ENCODE results near the gene LASP1. TPM values are rescaled to one million over a fixed set of nuclear protein-coding genes. Genes with fewer than 3 reads are reported as not detected.

LASP1 gene
- total and polyA plus RNA-seq, 2 of the 8 experiments (the other 6 are each of a cell fraction or from before 2014, with no cell fraction given), result 114 to 180 TPM

GRCh38 chr17:38922538-38923297 is 52.9 kb downstream of the LASP1 start (continued):
- no peak for TF ChIP-seq BRCA1 (IDR thresholded peaks at IDR 0.05; ENCODE audit: low read depth, low read length)
- TF ChIP-seq BCL11A (IDR thresholded peaks at IDR 0.05; ENCODE audit: low read depth in 2 of 2, low read length in 2 of 2), result no peak
- no peak for TF ChIP-seq CEBPB (IDR thresholded peaks at IDR 0.05; ENCODE audit: low read depth, low read length)
- TF ChIP-seq NANOG (IDR thresholded peaks at IDR 0.05; ENCODE audit: insufficient read depth, low read depth, low read length, poor library complexity, severe bottlenecking), result no peak
- TF ChIP-seq ATF3 (IDR thresholded peaks at IDR 0.05; ENCODE audit: insufficient read depth, low read depth, low read length), result no peak
- TF ChIP-seq TBP (IDR thresholded peaks at IDR 0.05; ENCODE audit: low read depth, low read length), result no peak
- TF ChIP-seq HDAC6 (IDR thresholded peaks at IDR 0.05; ENCODE audit: low read depth, low read length), result no peak
- no peak for TF ChIP-seq YY1 (IDR thresholded peaks at IDR 0.05; ENCODE audit: low read depth, low read length)
- no peak for TF ChIP-seq CHD7 (IDR thresholded peaks at IDR 0.05; ENCODE audit: insufficient replicate concordance, low read length)

Data from H1 (cell line).